H9 (cell line): ENCODE measurements around the gene ST14. TPM values are rescaled to one million over a fixed set of nuclear protein-coding genes. Genes with fewer than 3 reads are reported as not detected.

Experiments
- DNase-seq: peaks from one replicate; pipeline ENCODE4 v3.0.0-alpha.2; 2017
- H2AFZ ChIP-seq: one replicate; pipeline ENCODE4 v1.6.1; 2013; ENCODE audit warnings: mild to moderate bottlenecking, low read length, control low read depth, moderate library complexity
- H2AK5ac ChIP-seq: 2 replicates; pipeline ENCODE4 v1.6.1; 2013; ENCODE audit warnings: low read length, control low read depth, mixed read lengths; ENCODE audit not compliant: insufficient read length
- H2BK120ac ChIP-seq: one replicate; pipeline ENCODE4 v1.6.1; 2013; ENCODE audit warnings: low read depth, mild to moderate bottlenecking, low read length, control low read depth, inconsistent platforms; ENCODE audit not compliant: poor library complexity, severe bottlenecking
- H2BK12ac ChIP-seq: 2 replicates; pipeline ENCODE4 v1.6.1; 2013; ENCODE audit warnings: low read length, control low read depth, mixed read lengths, low read depth; ENCODE audit not compliant: insufficient read length
- H2BK15ac ChIP-seq: 2 replicates; pipeline ENCODE4 v1.6.1; 2013; ENCODE audit warnings: low read depth, low read length, control low read depth
- H2BK20ac ChIP-seq: one replicate; pipeline ENCODE4 v1.6.1; 2013; ENCODE audit warnings: low read depth, mild to moderate bottlenecking, low read length, control low read depth, inconsistent platforms; ENCODE audit not compliant: poor library complexity, severe bottlenecking
- H2BK5ac ChIP-seq: 2 replicates; pipeline ENCODE4 v1.6.1; 2013; ENCODE audit warnings: low read length, control low read depth, mixed read lengths; ENCODE audit not compliant: insufficient read length
- H3K14ac ChIP-seq: 2 replicates; pipeline ENCODE4 v1.6.1; 2013; ENCODE audit warnings: low read length, control low read depth; ENCODE audit not compliant: insufficient read depth
- H3K18ac ChIP-seq: 2 replicates; pipeline ENCODE4 v1.6.1; 2013; ENCODE audit warnings: low read depth, mild to moderate bottlenecking, mixed read lengths, low read length, control low read depth; ENCODE audit not compliant: insufficient read length
- H3K23ac ChIP-seq: 2 replicates; pipeline ENCODE4 v1.6.1; 2013; ENCODE audit warnings: low read length, control low read depth, mixed read lengths, low read depth; ENCODE audit not compliant: insufficient read length
- H3K23me2 ChIP-seq: 2 replicates; pipeline ENCODE4 v1.6.1; 2013; ENCODE audit warnings: low read depth, mild to moderate bottlenecking, mixed read lengths, low read length, control low read depth; ENCODE audit not compliant: insufficient read length, poor library complexity, severe bottlenecking
- H3K27ac ChIP-seq: 2 replicates; pipeline ENCODE4 v1.5.1; 2013; ENCODE audit warnings: low read length, control low read depth, mixed read lengths, low read depth; ENCODE audit not compliant: insufficient read length
- H3K27me3 ChIP-seq: 2 replicates; pipeline ENCODE4 v1.6.1; 2013; ENCODE audit warnings: low read length, control low read depth, inconsistent platforms; ENCODE audit not compliant: insufficient read depth
- H3K4ac ChIP-seq: 2 replicates; pipeline ENCODE4 v1.6.1; 2013; ENCODE audit warnings: low read depth, mild to moderate bottlenecking, control low read depth, inconsistent platforms, low read length, moderate library complexity
- H3K4me1 ChIP-seq: 2 replicates; pipeline ENCODE4 v1.6.1; 2013; ENCODE audit warnings: low read length, control low read depth, inconsistent platforms; ENCODE audit not compliant: insufficient read depth
- H3K4me2 ChIP-seq: 2 replicates; pipeline ENCODE4 v1.6.1; 2013; ENCODE audit warnings: low read length, control low read depth, mixed read lengths; ENCODE audit not compliant: insufficient read length, insufficient read depth
- H3K56ac ChIP-seq: 2 replicates; pipeline ENCODE4 v1.6.1; 2013; ENCODE audit warnings: low read depth, mild to moderate bottlenecking, mixed read lengths, low read length, control low read depth; ENCODE audit not compliant: insufficient read length
- H3K79me1 ChIP-seq: 2 replicates; pipeline ENCODE4 v1.6.1; 2013; ENCODE audit warnings: low read depth, mild to moderate bottlenecking, moderate library complexity, low read length, control low read depth, inconsistent platforms; ENCODE audit not compliant: insufficient read depth, poor library complexity, severe bottlenecking
- H3K79me2 ChIP-seq: 2 replicates; pipeline ENCODE4 v1.6.1; 2013; ENCODE audit warnings: low read length, control low read depth, inconsistent platforms; ENCODE audit not compliant: insufficient read depth
- H3K9ac ChIP-seq: 2 replicates; pipeline ENCODE4 v1.6.1; 2013; ENCODE audit warnings: low read length, control low read depth, mixed read lengths; ENCODE audit not compliant: insufficient read length; ENCODE audit errors: extremely low read depth
- H3K9me3 ChIP-seq: one replicate; pipeline ENCODE4 v1.6.1; 2013; ENCODE audit warnings: low read depth, low read length, inconsistent platforms; ENCODE audit not compliant: control insufficient read depth
- H3T11ph ChIP-seq: one replicate; pipeline ENCODE4 v1.6.1; 2013; ENCODE audit warnings: mild to moderate bottlenecking, low read length, control low read depth, inconsistent platforms
- H4K20me1 ChIP-seq: one replicate; pipeline ENCODE4 v1.6.1; 2013; ENCODE audit not compliant: control insufficient read depth, insufficient read length, insufficient read depth
- H4K5ac ChIP-seq: 2 replicates; pipeline ENCODE4 v1.6.1; 2013; ENCODE audit warnings: low read depth, mild to moderate bottlenecking, mixed read lengths, low read length, control low read depth; ENCODE audit not compliant: insufficient read length
- H4K8ac ChIP-seq: replicated peaks from 2 replicates; pipeline ENCODE4 v1.6.1; 2013; ENCODE audit warnings: low read length, control low read depth, mixed read lengths, low read depth; ENCODE audit not compliant: insufficient read length
- H4K91ac ChIP-seq: 2 replicates; pipeline ENCODE4 v1.6.1; 2013; ENCODE audit warnings: low read depth, mild to moderate bottlenecking, moderate library complexity, mixed read lengths, low read length, control low read depth; ENCODE audit not compliant: insufficient read length
- H3K27ac Mint-ChIP-seq, 3 experiments: 2 replicates in 2 of 3; 3 replicates in 1 of 3; pipeline ENCODE4 v1.8.0; 2020 to 2021; ENCODE audit warnings: mixed read lengths in 3 of 3, mild to moderate bottlenecking in 1 of 3, moderate library complexity in 1 of 3
- H3K27me3 Mint-ChIP-seq: 2 replicates; pipeline ENCODE4 v1.8.0; 2021; ENCODE audit warnings: low read depth, mild to moderate bottlenecking, moderate library complexity, mixed read lengths
- H3K36me3 Mint-ChIP-seq, 3 experiments: 2 replicates in 2 of 3; 3 replicates in 1 of 3; pipeline ENCODE4 v1.8.0; 2020 to 2021; ENCODE audit warnings: low read depth in 3 of 3, mixed read lengths in 3 of 3; ENCODE audit not compliant: insufficient read depth in 1 of 3
- H3K4me1 Mint-ChIP-seq, 2 experiments: 2 replicates each; pipeline ENCODE4 v1.8.0; 2020; ENCODE audit warnings: mixed read lengths in 2 of 2
- H3K4me3 Mint-ChIP-seq, 2 experiments: 2 replicates in 1 of 2; 3 replicates in 1 of 2; pipeline ENCODE4 v1.8.0; 2020 to 2021; ENCODE audit warnings: mild to moderate bottlenecking in 2 of 2, mixed read lengths in 2 of 2, moderate library complexity in 1 of 2
- H3K9me3 Mint-ChIP-seq, 2 experiments: 2 replicates in 1 of 2; 3 replicates in 1 of 2; pipeline ENCODE4 v1.8.0; 2020; ENCODE audit warnings: mild to moderate bottlenecking in 2 of 2, mixed read lengths in 2 of 2, moderate library complexity in 1 of 2
- WGBS: extraction: QIAGEN DNeasy Blood & Tissue Kit; methylation state at CpG from one replicate; pipeline ENCODE4 v1.1.7; 2013; ENCODE audit warnings: missing lambda C conversion rate, low lambda C conversion rate, mixed read lengths; ENCODE audit not compliant: insufficient read length; ENCODE audit errors: extremely low coverage; 5-methylcytosine and 5-hydroxymethylcytosine counted together
- total RNA-seq: library from RNA; stranded (reverse); gene quantifications from 2 replicates; pipeline ENCODE4 v1.2.1, GENCODE V29; 2021
- TF ChIP-seq, protein P1 (sequence below): fragments of 200-600 bp; sonication (generic); conservative IDR thresholded peaks from 3 replicates; pipeline ENCODE4 v1.8.0; 2021; ENCODE audit warnings: antibody characterized with exemption, mild to moderate bottlenecking

The ST14 gene
- total RNA-seq, 1 experiment from 2014 or later = 22.4 TPM

- no peaks in the 10 kb centered on the region for H3K79me2 ChIP-seq
- no peak overlapping the region for H2AK5ac ChIP-seq
- H4K20me1 ChIP-seq = no peaks in the 10 kb centered on the region
- no peak overlapping the region for H2BK20ac ChIP-seq
- H3K9ac ChIP-seq = no peak overlapping the region
- no peak overlapping the region for H4K8ac ChIP-seq
- Mint-ChIP-seq H3K27ac (no peak overlapping the region; a peak in 1 of 7 replicates), H3K9me3 (no peaks in the 10 kb centered on the region; a peak in 1 of 5 replicates), H3K4me1 (peaks cover 21 to 22% of the 10 kb centered on the region in 2 experiments), H3K4me3 (no peak overlapping the region), H3K36me3 (no peaks in the 10 kb centered on the region; a peak in 1 of 7 replicates), H3K27me3 (peaks cover 4% of the 10 kb centered on the region)
- no peak overlapping the region for H3K14ac ChIP-seq
- H3K27me3 ChIP-seq = no peaks in the 10 kb centered on the region
- no peak overlapping the region for H2BK5ac ChIP-seq
- H3K27ac ChIP-seq = no peak overlapping the region
- H4K5ac ChIP-seq = no peak overlapping the region
- TF ChIP-seq, protein P1, sequence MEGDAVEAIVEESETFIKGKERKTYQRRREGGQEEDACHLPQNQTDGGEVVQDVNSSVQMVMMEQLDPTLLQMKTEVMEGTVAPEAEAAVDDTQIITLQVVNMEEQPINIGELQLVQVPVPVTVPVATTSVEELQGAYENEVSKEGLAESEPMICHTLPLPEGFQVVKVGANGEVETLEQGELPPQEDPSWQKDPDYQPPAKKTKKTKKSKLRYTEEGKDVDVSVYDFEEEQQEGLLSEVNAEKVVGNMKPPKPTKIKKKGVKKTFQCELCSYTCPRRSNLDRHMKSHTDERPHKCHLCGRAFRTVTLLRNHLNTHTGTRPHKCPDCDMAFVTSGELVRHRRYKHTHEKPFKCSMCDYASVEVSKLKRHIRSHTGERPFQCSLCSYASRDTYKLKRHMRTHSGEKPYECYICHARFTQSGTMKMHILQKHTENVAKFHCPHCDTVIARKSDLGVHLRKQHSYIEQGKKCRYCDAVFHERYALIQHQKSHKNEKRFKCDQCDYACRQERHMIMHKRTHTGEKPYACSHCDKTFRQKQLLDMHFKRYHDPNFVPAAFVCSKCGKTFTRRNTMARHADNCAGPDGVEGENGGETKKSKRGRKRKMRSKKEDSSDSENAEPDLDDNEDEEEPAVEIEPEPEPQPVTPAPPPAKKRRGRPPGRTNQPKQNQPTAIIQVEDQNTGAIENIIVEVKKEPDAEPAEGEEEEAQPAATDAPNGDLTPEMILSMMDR = no peak
- no peaks in the 10 kb centered on the region for H3K23me2 ChIP-seq
- H3K18ac ChIP-seq = no peak overlapping the region
- no peaks in the 10 kb centered on the region for H3K79me1 ChIP-seq
- no peak overlapping the region for H3K56ac ChIP-seq
- H3K4ac ChIP-seq = no peak overlapping the region
- no peak overlapping the region for H2AFZ ChIP-seq
- no peaks in the 10 kb centered on the region; the same call in 1 of the 2 replicates for H3K4me1 ChIP-seq
- no peak overlapping the region for H4K91ac ChIP-seq
- no peak overlapping the region for H2BK120ac ChIP-seq
- H3T11ph ChIP-seq = no peak overlapping the region
- no peak for DNase-seq
- H2BK15ac ChIP-seq = no peak overlapping the region
- no peak overlapping the region for H3K23ac ChIP-seq
- H2BK12ac ChIP-seq = no peak overlapping the region
- WGBS = no CpG with 5 or more reads among the region's 4 CpGs
- no peaks in the 10 kb centered on the region for H3K9me3 ChIP-seq
- H3K4me2 ChIP-seq = no peak overlapping the region
These were observed 56.6 kb downstream of the ST14 start for GRCh38 chr11:130216221-130216550.
